Measurements from ENCODE around the gene DROSHA.

DNA sequence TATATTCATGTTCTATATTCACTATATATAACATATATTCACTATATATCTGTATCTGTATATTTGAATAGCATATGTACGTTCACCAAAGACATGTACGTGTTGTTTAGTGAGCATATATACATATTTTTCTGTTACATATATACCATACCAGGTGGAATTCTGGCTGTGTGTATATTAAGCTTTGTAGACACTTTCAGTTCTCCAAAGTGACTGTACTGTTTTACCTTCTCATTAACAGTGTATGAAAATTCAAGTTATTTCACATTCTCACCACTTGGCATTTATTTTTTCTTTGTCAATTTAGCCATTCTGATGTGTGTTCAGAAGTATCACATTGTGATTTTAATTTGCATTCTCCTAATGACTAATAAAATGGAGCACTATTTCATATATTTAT lies 52.2 kb downstream of the DROSHA start:
- TF ChIP-seq, protein P1, sequence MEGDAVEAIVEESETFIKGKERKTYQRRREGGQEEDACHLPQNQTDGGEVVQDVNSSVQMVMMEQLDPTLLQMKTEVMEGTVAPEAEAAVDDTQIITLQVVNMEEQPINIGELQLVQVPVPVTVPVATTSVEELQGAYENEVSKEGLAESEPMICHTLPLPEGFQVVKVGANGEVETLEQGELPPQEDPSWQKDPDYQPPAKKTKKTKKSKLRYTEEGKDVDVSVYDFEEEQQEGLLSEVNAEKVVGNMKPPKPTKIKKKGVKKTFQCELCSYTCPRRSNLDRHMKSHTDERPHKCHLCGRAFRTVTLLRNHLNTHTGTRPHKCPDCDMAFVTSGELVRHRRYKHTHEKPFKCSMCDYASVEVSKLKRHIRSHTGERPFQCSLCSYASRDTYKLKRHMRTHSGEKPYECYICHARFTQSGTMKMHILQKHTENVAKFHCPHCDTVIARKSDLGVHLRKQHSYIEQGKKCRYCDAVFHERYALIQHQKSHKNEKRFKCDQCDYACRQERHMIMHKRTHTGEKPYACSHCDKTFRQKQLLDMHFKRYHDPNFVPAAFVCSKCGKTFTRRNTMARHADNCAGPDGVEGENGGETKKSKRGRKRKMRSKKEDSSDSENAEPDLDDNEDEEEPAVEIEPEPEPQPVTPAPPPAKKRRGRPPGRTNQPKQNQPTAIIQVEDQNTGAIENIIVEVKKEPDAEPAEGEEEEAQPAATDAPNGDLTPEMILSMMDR (IDR thresholded peaks at IDR 0.05; ENCODE audit: control extremely low read depth in 1 of 3, insufficient read depth in 1 of 3, low read depth in 1 of 3, low read length in 3 of 3): no peak
- TF ChIP-seq EZH2 (IDR thresholded peaks at IDR 0.05; ENCODE audit: low read depth, low read length, severe bottlenecking) (no peak), SP4 (IDR thresholded peaks at IDR 0.05; ENCODE audit: low read length) (no peak), POLR2A (IDR thresholded peaks at IDR 0.05; ENCODE audit: control extremely low read depth in 1 of 2, low read depth in 2 of 2, low read length in 2 of 2) (no peak)

Measured in H1 (cell line).